GM12872 (cell line): ENCODE data around the gene OSBPL10.

Experiments
- TF ChIP-seq, protein P1 (sequence below): IDR thresholded peaks from 3 replicates; pipeline ENCODE4 v1.5.1; 2011; ENCODE audit warnings: low read depth, mild to moderate bottlenecking, low read length, moderate library complexity; ENCODE audit not compliant: insufficient read depth

The OSBPL10 gene

DNA sequence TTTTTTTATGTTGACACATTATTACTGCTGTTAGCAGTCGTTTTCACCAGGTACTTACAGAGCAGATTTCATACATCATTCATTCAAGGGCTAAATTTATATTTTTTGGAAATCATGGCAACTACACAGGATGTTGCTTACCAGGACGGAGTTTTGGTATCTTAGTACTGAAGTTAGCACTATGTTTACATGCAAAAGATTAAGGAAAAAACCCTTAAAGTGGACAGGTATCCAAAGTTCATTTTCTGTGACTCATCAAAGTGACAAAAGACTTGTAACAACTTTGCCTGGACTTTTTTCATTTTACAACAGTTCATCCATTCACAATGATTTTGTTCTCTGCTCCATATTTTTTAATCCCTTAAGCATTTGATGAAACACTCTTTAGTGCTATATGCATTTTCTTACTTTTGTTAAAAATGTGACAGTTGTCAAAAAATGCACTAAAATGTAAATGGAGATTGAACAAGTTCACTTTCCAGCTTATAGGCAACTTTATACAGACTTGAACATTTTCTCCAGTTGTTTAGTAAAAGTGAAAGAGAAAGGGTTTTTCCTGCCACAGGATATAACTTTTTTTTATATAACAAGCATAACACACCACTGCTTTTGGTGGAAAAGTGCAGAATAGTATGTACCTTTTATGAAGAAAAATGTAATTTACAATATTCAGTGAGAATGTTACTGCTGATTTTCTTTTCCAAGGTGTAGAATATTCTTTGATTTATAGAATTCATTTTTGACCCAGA, 344.2 kb downstream of the OSBPL10 start:
- TF ChIP-seq, protein P1, sequence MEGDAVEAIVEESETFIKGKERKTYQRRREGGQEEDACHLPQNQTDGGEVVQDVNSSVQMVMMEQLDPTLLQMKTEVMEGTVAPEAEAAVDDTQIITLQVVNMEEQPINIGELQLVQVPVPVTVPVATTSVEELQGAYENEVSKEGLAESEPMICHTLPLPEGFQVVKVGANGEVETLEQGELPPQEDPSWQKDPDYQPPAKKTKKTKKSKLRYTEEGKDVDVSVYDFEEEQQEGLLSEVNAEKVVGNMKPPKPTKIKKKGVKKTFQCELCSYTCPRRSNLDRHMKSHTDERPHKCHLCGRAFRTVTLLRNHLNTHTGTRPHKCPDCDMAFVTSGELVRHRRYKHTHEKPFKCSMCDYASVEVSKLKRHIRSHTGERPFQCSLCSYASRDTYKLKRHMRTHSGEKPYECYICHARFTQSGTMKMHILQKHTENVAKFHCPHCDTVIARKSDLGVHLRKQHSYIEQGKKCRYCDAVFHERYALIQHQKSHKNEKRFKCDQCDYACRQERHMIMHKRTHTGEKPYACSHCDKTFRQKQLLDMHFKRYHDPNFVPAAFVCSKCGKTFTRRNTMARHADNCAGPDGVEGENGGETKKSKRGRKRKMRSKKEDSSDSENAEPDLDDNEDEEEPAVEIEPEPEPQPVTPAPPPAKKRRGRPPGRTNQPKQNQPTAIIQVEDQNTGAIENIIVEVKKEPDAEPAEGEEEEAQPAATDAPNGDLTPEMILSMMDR: no peak

DNA sequence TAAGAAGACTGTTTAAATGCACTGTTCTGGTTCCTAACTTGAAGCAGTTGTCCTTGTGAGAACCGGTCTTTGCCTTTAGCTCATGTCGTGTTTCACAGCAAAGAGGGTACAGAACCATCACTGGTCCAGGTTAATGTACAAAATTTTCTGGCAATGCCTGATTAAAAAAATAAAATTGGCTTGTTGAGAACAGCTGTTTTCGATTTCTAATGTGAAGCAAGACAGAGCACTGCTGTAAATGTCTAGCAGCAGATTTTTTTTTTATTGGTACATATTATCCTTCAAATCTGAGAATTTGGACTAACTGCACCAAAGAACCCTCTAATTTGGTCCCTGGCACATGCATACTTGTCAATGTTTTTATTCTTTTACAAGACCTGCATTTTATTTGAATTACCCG, 345.0 kb downstream of the OSBPL10 start:
- TF ChIP-seq, protein P1: no peak

DNA sequence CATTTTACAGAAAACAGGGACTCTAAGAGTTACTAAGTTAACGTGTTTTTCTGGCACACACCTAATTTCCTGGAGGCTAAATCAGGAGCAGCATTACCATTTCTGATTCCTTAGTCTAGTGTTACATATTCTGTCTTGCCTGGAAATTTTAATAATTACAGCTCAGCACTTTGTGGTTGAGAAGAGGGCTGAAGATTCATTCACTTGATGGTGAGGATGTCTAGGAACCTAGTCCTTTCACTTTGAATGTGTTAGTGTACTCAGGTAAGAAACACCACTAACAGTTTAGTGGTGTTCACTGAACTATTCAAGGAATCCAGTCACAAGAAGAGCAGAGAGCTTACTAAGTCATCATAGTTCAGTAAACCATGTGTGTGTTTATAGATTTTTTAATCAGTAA, 345.5 kb downstream of the OSBPL10 start:
- TF ChIP-seq, protein P1: no peak

DNA sequence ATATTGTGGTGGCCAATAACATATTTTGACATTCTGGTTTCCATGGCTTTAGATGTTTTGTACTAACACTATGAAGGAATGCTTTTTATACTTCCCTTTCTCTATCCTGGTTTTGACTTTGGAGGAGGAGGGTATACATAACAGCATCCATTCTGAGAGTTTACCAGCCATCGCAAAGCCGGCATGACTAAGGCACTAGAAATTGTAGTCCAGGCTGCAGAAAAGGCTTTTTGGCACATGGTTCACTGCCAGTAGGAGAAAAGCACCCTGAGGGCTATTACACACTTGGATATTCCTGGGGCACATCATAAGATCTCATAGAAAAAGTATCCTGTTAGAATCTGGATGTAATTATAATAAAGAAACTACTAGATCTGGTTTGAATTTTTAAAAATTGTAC, 346.6 kb downstream of the OSBPL10 start:
- TF ChIP-seq, protein P1: no peak

DNA sequence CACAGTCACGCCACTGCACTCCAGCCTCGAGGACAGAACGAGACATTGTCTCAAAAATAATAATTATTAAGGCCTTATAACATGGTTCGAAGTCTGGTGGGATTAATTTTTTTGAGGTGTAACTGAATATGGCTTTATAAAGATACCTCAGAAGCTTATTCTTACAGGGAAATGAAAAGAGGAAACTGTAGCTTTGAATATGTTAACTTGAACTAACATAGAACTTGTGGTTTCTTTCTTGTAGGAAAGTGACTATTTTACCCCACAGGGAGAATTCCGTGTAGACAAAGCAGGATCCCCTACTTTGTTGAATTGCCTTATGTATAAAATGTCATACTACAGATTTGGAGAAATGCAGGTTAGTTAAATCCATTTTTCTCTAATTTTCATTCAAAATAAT, 352.0 kb downstream of the OSBPL10 start:
- TF ChIP-seq, protein P1: no peak

DNA sequence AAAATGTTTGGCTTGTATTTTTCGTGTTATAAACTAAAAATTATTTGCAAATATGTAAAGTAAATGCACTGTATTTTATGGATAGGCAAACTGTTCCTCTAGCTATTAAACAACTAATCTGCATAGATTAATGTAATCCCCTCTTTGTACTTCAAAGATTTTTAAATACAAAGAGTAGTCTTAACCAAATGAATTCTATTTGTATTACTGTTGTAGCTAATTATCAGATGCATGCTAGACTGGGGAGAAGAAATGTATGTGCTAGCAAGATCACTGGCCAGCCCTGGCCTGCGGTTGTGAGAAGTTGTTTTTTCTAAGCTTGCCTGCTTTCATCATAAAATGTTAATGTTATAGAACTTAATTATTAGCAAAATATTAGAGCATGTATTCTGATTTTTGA, 355.7 kb downstream of the OSBPL10 start:
- TF ChIP-seq, protein P1: no peak

DNA sequence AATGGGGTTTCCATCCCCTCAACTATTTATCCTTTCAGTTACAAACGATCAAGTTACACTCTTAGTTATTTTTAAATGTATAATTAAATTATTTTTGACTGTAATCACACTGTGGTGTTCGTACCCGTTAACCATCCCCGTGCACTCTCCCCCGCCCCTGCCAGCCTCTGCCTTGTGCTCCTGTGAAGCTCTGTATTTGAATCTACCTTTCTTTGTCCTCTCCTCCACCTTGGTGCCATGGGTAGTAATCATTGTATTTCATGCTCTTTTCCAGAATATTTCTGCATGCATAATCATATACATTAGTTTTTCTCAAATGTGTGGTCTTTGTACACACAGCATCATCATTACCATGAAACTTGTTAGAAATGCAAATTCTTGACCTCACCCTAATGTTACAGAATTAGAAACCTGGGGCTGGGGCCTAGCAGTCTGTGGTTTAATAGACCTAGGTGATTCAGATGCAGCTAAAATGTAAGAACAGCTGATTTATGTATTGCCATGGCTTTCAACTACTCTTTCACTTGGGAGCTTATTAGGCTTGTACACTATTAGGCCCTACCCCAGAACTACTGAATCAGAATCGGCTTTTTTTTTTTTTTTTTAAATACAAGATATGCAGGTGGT, 356.9 kb downstream of the OSBPL10 start:
- TF ChIP-seq, protein P1: no peak
